H9 (cell line): ENCODE data around the gene RPL19. TPM values are rescaled to one million over a fixed set of nuclear protein-coding genes. Genes with fewer than 3 reads are reported as not detected.

Experiments
- DNase-seq: peaks from one replicate; pipeline ENCODE4 v3.0.0-alpha.2; 2017
- H2AFZ ChIP-seq: one replicate; pipeline ENCODE4 v1.6.1; 2013; ENCODE audit warnings: mild to moderate bottlenecking, low read length, control low read depth, moderate library complexity
- H2AK5ac ChIP-seq: 2 replicates; pipeline ENCODE4 v1.6.1; 2013; ENCODE audit warnings: low read length, control low read depth, mixed read lengths; ENCODE audit not compliant: insufficient read length
- H2BK120ac ChIP-seq: one replicate; pipeline ENCODE4 v1.6.1; 2013; ENCODE audit warnings: low read depth, mild to moderate bottlenecking, low read length, control low read depth, inconsistent platforms; ENCODE audit not compliant: poor library complexity, severe bottlenecking
- H2BK12ac ChIP-seq: 2 replicates; pipeline ENCODE4 v1.6.1; 2013; ENCODE audit warnings: low read length, control low read depth, mixed read lengths, low read depth; ENCODE audit not compliant: insufficient read length
- H2BK15ac ChIP-seq: 2 replicates; pipeline ENCODE4 v1.6.1; 2013; ENCODE audit warnings: low read depth, low read length, control low read depth
- H2BK20ac ChIP-seq: one replicate; pipeline ENCODE4 v1.6.1; 2013; ENCODE audit warnings: low read depth, mild to moderate bottlenecking, low read length, control low read depth, inconsistent platforms; ENCODE audit not compliant: poor library complexity, severe bottlenecking
- H2BK5ac ChIP-seq: 2 replicates; pipeline ENCODE4 v1.6.1; 2013; ENCODE audit warnings: low read length, control low read depth, mixed read lengths; ENCODE audit not compliant: insufficient read length
- H3K14ac ChIP-seq: 2 replicates; pipeline ENCODE4 v1.6.1; 2013; ENCODE audit warnings: low read length, control low read depth; ENCODE audit not compliant: insufficient read depth
- H3K18ac ChIP-seq: 2 replicates; pipeline ENCODE4 v1.6.1; 2013; ENCODE audit warnings: low read depth, mild to moderate bottlenecking, mixed read lengths, low read length, control low read depth; ENCODE audit not compliant: insufficient read length
- H3K23ac ChIP-seq: 2 replicates; pipeline ENCODE4 v1.6.1; 2013; ENCODE audit warnings: low read length, control low read depth, mixed read lengths, low read depth; ENCODE audit not compliant: insufficient read length
- H3K23me2 ChIP-seq: 2 replicates; pipeline ENCODE4 v1.6.1; 2013; ENCODE audit warnings: low read depth, mild to moderate bottlenecking, mixed read lengths, low read length, control low read depth; ENCODE audit not compliant: insufficient read length, poor library complexity, severe bottlenecking
- H3K27ac ChIP-seq: 2 replicates; pipeline ENCODE4 v1.5.1; 2013; ENCODE audit warnings: low read length, control low read depth, mixed read lengths, low read depth; ENCODE audit not compliant: insufficient read length
- H3K27me3 ChIP-seq: 2 replicates; pipeline ENCODE4 v1.6.1; 2013; ENCODE audit warnings: low read length, control low read depth, inconsistent platforms; ENCODE audit not compliant: insufficient read depth
- H3K4ac ChIP-seq: 2 replicates; pipeline ENCODE4 v1.6.1; 2013; ENCODE audit warnings: low read depth, mild to moderate bottlenecking, control low read depth, inconsistent platforms, low read length, moderate library complexity
- H3K4me1 ChIP-seq: 2 replicates; pipeline ENCODE4 v1.6.1; 2013; ENCODE audit warnings: low read length, control low read depth, inconsistent platforms; ENCODE audit not compliant: insufficient read depth
- H3K4me2 ChIP-seq: 2 replicates; pipeline ENCODE4 v1.6.1; 2013; ENCODE audit warnings: low read length, control low read depth, mixed read lengths; ENCODE audit not compliant: insufficient read length, insufficient read depth
- H3K56ac ChIP-seq: 2 replicates; pipeline ENCODE4 v1.6.1; 2013; ENCODE audit warnings: low read depth, mild to moderate bottlenecking, mixed read lengths, low read length, control low read depth; ENCODE audit not compliant: insufficient read length
- H3K79me1 ChIP-seq: 2 replicates; pipeline ENCODE4 v1.6.1; 2013; ENCODE audit warnings: low read depth, mild to moderate bottlenecking, moderate library complexity, low read length, control low read depth, inconsistent platforms; ENCODE audit not compliant: insufficient read depth, poor library complexity, severe bottlenecking
- H3K79me2 ChIP-seq: 2 replicates; pipeline ENCODE4 v1.6.1; 2013; ENCODE audit warnings: low read length, control low read depth, inconsistent platforms; ENCODE audit not compliant: insufficient read depth
- H3K9ac ChIP-seq: 2 replicates; pipeline ENCODE4 v1.6.1; 2013; ENCODE audit warnings: low read length, control low read depth, mixed read lengths; ENCODE audit not compliant: insufficient read length; ENCODE audit errors: extremely low read depth
- H3K9me3 ChIP-seq: one replicate; pipeline ENCODE4 v1.6.1; 2013; ENCODE audit warnings: low read depth, low read length, inconsistent platforms; ENCODE audit not compliant: control insufficient read depth
- H3T11ph ChIP-seq: one replicate; pipeline ENCODE4 v1.6.1; 2013; ENCODE audit warnings: mild to moderate bottlenecking, low read length, control low read depth, inconsistent platforms
- H4K20me1 ChIP-seq: one replicate; pipeline ENCODE4 v1.6.1; 2013; ENCODE audit not compliant: control insufficient read depth, insufficient read length, insufficient read depth
- H4K5ac ChIP-seq: 2 replicates; pipeline ENCODE4 v1.6.1; 2013; ENCODE audit warnings: low read depth, mild to moderate bottlenecking, mixed read lengths, low read length, control low read depth; ENCODE audit not compliant: insufficient read length
- H4K8ac ChIP-seq: replicated peaks from 2 replicates; pipeline ENCODE4 v1.6.1; 2013; ENCODE audit warnings: low read length, control low read depth, mixed read lengths, low read depth; ENCODE audit not compliant: insufficient read length
- H4K91ac ChIP-seq: 2 replicates; pipeline ENCODE4 v1.6.1; 2013; ENCODE audit warnings: low read depth, mild to moderate bottlenecking, moderate library complexity, mixed read lengths, low read length, control low read depth; ENCODE audit not compliant: insufficient read length
- H3K27ac Mint-ChIP-seq, 3 experiments: 2 replicates in 2 of 3; 3 replicates in 1 of 3; pipeline ENCODE4 v1.8.0; 2020 to 2021; ENCODE audit warnings: mixed read lengths in 3 of 3, mild to moderate bottlenecking in 1 of 3, moderate library complexity in 1 of 3
- H3K27me3 Mint-ChIP-seq: 2 replicates; pipeline ENCODE4 v1.8.0; 2021; ENCODE audit warnings: low read depth, mild to moderate bottlenecking, moderate library complexity, mixed read lengths
- H3K36me3 Mint-ChIP-seq, 3 experiments: 2 replicates in 2 of 3; 3 replicates in 1 of 3; pipeline ENCODE4 v1.8.0; 2020 to 2021; ENCODE audit warnings: low read depth in 3 of 3, mixed read lengths in 3 of 3; ENCODE audit not compliant: insufficient read depth in 1 of 3
- H3K4me1 Mint-ChIP-seq, 2 experiments: 2 replicates each; pipeline ENCODE4 v1.8.0; 2020; ENCODE audit warnings: mixed read lengths in 2 of 2
- H3K4me3 Mint-ChIP-seq, 2 experiments: 2 replicates in 1 of 2; 3 replicates in 1 of 2; pipeline ENCODE4 v1.8.0; 2020 to 2021; ENCODE audit warnings: mild to moderate bottlenecking in 2 of 2, mixed read lengths in 2 of 2, moderate library complexity in 1 of 2
- H3K9me3 Mint-ChIP-seq, 2 experiments: 2 replicates in 1 of 2; 3 replicates in 1 of 2; pipeline ENCODE4 v1.8.0; 2020; ENCODE audit warnings: mild to moderate bottlenecking in 2 of 2, mixed read lengths in 2 of 2, moderate library complexity in 1 of 2
- WGBS: extraction: QIAGEN DNeasy Blood & Tissue Kit; methylation state at CpG from one replicate; pipeline ENCODE4 v1.1.7; 2013; ENCODE audit warnings: missing lambda C conversion rate, low lambda C conversion rate, mixed read lengths; ENCODE audit not compliant: insufficient read length; ENCODE audit errors: extremely low coverage; 5-methylcytosine and 5-hydroxymethylcytosine counted together
- total RNA-seq: library from RNA; stranded (reverse); gene quantifications from 2 replicates; pipeline ENCODE4 v1.2.1, GENCODE V29; 2021
- TF ChIP-seq, protein P1 (sequence below): fragments of 200-600 bp; sonication (generic); conservative IDR thresholded peaks from 3 replicates; pipeline ENCODE4 v1.8.0; 2021; ENCODE audit warnings: antibody characterized with exemption, mild to moderate bottlenecking

The RPL19 gene
- total RNA-seq, 1 experiment from 2014 or later = 2,038 TPM

DNA sequence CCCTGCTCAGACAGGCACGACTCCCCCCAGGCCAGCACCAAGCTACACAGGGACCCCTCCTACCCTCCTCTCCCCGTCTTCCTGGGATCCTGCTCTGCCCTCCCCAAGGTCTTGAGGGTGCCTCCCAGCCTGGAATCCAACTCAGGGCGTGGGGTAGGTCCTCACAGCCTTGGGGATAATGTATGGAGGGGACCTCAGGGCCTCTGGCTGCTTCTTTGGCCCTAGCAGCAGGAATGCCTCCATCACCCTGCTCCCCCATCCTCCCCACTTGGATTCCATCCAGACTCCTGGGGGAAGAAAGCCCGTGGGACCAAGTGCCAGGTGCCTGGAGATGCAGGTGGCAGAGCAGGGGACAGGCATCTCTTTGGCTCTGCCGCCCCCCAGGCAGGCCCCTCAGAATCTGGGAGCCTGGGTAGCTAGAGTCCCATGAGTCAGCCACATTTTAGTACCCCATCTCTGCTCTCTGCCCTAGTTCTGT is 36.4 kb downstream of the RPL19 start:
- H2AFZ ChIP-seq = no peak overlapping the region

More for the DNA sequence above, 36.4 kb downstream of the RPL19 start:
- Histone ChIP-seq H2BK12ac (no peak overlapping the region), H2AK5ac (no peak overlapping the region), H2BK120ac (no peak overlapping the region), H3K27me3 (0 out of 2 replicates have a peak, but pooled peaks cover 2% of the 10 kb centered on the region), H3K79me1 (no peaks in the 10 kb centered on the region), H2BK5ac (no peak overlapping the region), H3K4ac (no peak overlapping the region), H3K23me2 (peaks cover 8% of the 10 kb centered on the region), H4K8ac (no peak overlapping the region), H3K14ac (no peak overlapping the region), H2BK20ac (no peak overlapping the region), H3K27ac (no peak overlapping the region), H4K91ac (no peak overlapping the region), H3T11ph (no peak overlapping the region), H3K56ac (no peak overlapping the region), H2BK15ac (no peak overlapping the region), H3K18ac (no peak overlapping the region), H3K4me2 (no peak overlapping the region), H3K23ac (no peak overlapping the region), H3K9ac (no peak overlapping the region), H4K5ac (no peak overlapping the region), H3K9me3 (no peaks in the 10 kb centered on the region), H3K79me2 (no peaks in the 10 kb centered on the region), H4K20me1 (no peaks in the 10 kb centered on the region), H3K4me1 (no peaks in the 10 kb centered on the region)
- TF ChIP-seq, protein P1, sequence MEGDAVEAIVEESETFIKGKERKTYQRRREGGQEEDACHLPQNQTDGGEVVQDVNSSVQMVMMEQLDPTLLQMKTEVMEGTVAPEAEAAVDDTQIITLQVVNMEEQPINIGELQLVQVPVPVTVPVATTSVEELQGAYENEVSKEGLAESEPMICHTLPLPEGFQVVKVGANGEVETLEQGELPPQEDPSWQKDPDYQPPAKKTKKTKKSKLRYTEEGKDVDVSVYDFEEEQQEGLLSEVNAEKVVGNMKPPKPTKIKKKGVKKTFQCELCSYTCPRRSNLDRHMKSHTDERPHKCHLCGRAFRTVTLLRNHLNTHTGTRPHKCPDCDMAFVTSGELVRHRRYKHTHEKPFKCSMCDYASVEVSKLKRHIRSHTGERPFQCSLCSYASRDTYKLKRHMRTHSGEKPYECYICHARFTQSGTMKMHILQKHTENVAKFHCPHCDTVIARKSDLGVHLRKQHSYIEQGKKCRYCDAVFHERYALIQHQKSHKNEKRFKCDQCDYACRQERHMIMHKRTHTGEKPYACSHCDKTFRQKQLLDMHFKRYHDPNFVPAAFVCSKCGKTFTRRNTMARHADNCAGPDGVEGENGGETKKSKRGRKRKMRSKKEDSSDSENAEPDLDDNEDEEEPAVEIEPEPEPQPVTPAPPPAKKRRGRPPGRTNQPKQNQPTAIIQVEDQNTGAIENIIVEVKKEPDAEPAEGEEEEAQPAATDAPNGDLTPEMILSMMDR = no peak
- Mint-ChIP-seq H3K9me3 (no peaks in the 10 kb centered on the region), H3K4me3 (no peak overlapping the region), H3K4me1 (peaks cover 18 to 25% of the 10 kb centered on the region in 2 experiments), H3K36me3 (no peaks in the 10 kb centered on the region), H3K27ac (no peak overlapping the region), H3K27me3 (peaks cover 6% of the 10 kb centered on the region)
- no peak for DNase-seq
- no CpG with 5 or more reads among the region's 5 CpGs for WGBS
